Measurements from ENCODE around the gene MACROD1. TPM values are rescaled to one million over a fixed set of nuclear protein-coding genes. Genes with fewer than 3 reads are reported as not detected.

Gene MACROD1
- total RNA-seq, 1 donor from 2014 or later = 3.4 TPM

GRCh38 chr11:64104632-64105031 is 61.3 kb downstream of the MACROD1 start:
- peaks cover 73% of the 10 kb centered on the region for H3K27me3 Mint-ChIP-seq (ENCODE audit: low read depth, unreplicated experiment)
- no peak overlapping the region for H3K4me3 Mint-ChIP-seq (ENCODE audit: unreplicated experiment)
- Histone ChIP-seq H3K27ac (ENCODE audit: low read depth, low read length) (no peak overlapping the region), H3K9ac (ENCODE audit: low read length) (no peak overlapping the region), H3K4me1 (ENCODE audit: insufficient read depth, low read length) (no peaks in the 10 kb centered on the region), H3K4me2 (ENCODE audit: low read length) (no peak overlapping the region), H3K79me2 (ENCODE audit: insufficient read depth, low read length) (no peaks in the 10 kb centered on the region), H2AFZ (ENCODE audit: low read depth, low read length) (no peak overlapping the region), H3K9me3 (ENCODE audit: insufficient read depth, low read depth, low read length) (no peaks in the 10 kb centered on the region), H3K27me3 (ENCODE audit: insufficient read depth, low read length) (peaks cover 34% of the 10 kb centered on the region), H4K20me1 (ENCODE audit: insufficient read depth, low read length) (peaks cover 27% of the 10 kb centered on the region), H3K4me3 (ENCODE audit: insufficient read depth, low read depth, low read length) (no peak overlapping the region), H3K36me3 (ENCODE audit: insufficient read depth, low read length) (no peaks in the 10 kb centered on the region)
- TF ChIP-seq CTCF (IDR thresholded peaks at IDR 0.05; ENCODE audit: insufficient read depth, low read depth, low read length) = no peak
- TF ChIP-seq EZH2 (IDR thresholded peaks at IDR 0.05; ENCODE audit: insufficient read depth, low read length) = no peak
- no peak overlapping the region for H3K27ac Mint-ChIP-seq (ENCODE audit: unreplicated experiment)
- H3K4me1 Mint-ChIP-seq (ENCODE audit: low read depth, unreplicated experiment) = no peaks in the 10 kb centered on the region
- peaks cover under 1% of the 10 kb centered on the region for H3K9me3 Mint-ChIP-seq (ENCODE audit: unreplicated experiment)
- DNase-seq (ENCODE audit: low read depth) (no peak), FAIRE-seq (no peak)
- no peaks in the 10 kb centered on the region for H3K36me3 Mint-ChIP-seq (ENCODE audit: low read depth, unreplicated experiment)

- no peak overlapping the region for H3K4me3 ChIP-seq (ENCODE audit: insufficient read depth, low read depth, low read length)
- no peaks in the 10 kb centered on the region for H3K79me2 ChIP-seq (ENCODE audit: insufficient read depth, low read length)
- no peak for DNase-seq (ENCODE audit: low read depth)
- H3K27ac ChIP-seq (ENCODE audit: low read depth, low read length) = no peak overlapping the region
- peaks cover 39% of the 10 kb centered on the region for H4K20me1 ChIP-seq (ENCODE audit: insufficient read depth, low read length)
- peaks cover 5% of the 10 kb centered on the region for H3K9me3 Mint-ChIP-seq (ENCODE audit: unreplicated experiment)
- H3K9ac ChIP-seq (ENCODE audit: low read length) = no peak overlapping the region
- no peak overlapping the region for H3K4me2 ChIP-seq (ENCODE audit: low read length)
- no peaks in the 10 kb centered on the region for H3K9me3 ChIP-seq (ENCODE audit: insufficient read depth, low read depth, low read length)
- H3K4me3 Mint-ChIP-seq (ENCODE audit: unreplicated experiment) = no peak overlapping the region
- H2AFZ ChIP-seq (ENCODE audit: low read depth, low read length) = no peak overlapping the region
- peaks cover 3% of the 10 kb centered on the region for H3K4me1 Mint-ChIP-seq (ENCODE audit: low read depth, unreplicated experiment)
- no peak overlapping the region for H3K27ac Mint-ChIP-seq (ENCODE audit: unreplicated experiment)
- no peaks in the 10 kb centered on the region for H3K36me3 ChIP-seq (ENCODE audit: insufficient read depth, low read length)
- no peaks in the 10 kb centered on the region for H3K36me3 Mint-ChIP-seq (ENCODE audit: low read depth, unreplicated experiment)
- peaks cover 79% of the 10 kb centered on the region for H3K27me3 Mint-ChIP-seq (ENCODE audit: low read depth, unreplicated experiment)
- peaks cover 46% of the 10 kb centered on the region for H3K27me3 ChIP-seq (ENCODE audit: insufficient read depth, low read length)
- TF ChIP-seq EZH2 (IDR thresholded peaks at IDR 0.05; ENCODE audit: insufficient read depth, low read length) = no peak
- TF ChIP-seq CTCF (IDR thresholded peaks at IDR 0.05; ENCODE audit: insufficient read depth, low read depth, low read length) = no peak
- H3K4me1 ChIP-seq (ENCODE audit: insufficient read depth, low read length) = no peaks in the 10 kb centered on the region
- no peak for FAIRE-seq
These were observed 62.5 kb downstream of the MACROD1 start for GRCh38 chr11:64103277-64103985.

Measured in astrocyte (in vitro differentiated cells and primary cell).